AG04450 (cell line): Measurements from ENCODE around the gene TMA16. TPM values are rescaled to one million over a fixed set of nuclear protein-coding genes. Genes with fewer than 3 reads are reported as not detected.
A peak's percentile ranks its signal among the peaks of the same experiment; 100 is the strongest.

Experiments
- CTCF ChIA-PET: fragments of 300-600, 350-600 bp; formaldehyde crosslinking; extraction: SDS; loops from one replicate; lab custom pipeline; 2022; ENCODE audit warnings: antibody characterized with exemption, inconsistent platforms; lab: Charles Lee
- POLR2A ChIA-PET: fragments of 350-600 bp; formaldehyde crosslinking; extraction: SDS; loops from one replicate; lab custom pipeline; 2021; ENCODE audit warnings: antibody characterized with exemption, inconsistent platforms; lab: Yijun Ruan, JAX
- DNase-seq: peaks from one replicate; pipeline ENCODE4 v3.0.0-alpha.2; 2011; ENCODE audit warnings: low read depth, low spot score
- H3K27ac ChIP-seq: one replicate; pipeline ENCODE4 v1.5.1; 2012; ENCODE audit warnings: low read depth, low read length, control low read depth
- H3K27me3 ChIP-seq: one replicate; pipeline ENCODE4 v1.6.0; 2012; ENCODE audit warnings: low read length; ENCODE audit not compliant: control insufficient read depth, insufficient read depth
- H3K4me3 ChIP-seq: 2 replicates; pipeline ENCODE4 v1.5.1; 2011; ENCODE audit warnings: mild to moderate bottlenecking, low read depth, low read length, control low read depth
- H3K9me3 ChIP-seq: 2 replicates; pipeline ENCODE4 v1.5.1; 2012; ENCODE audit warnings: low read length; ENCODE audit not compliant: control insufficient read depth, insufficient read depth
- polyA plus RNA-seq: library from polyadenylated mRNA; depleted of rRNA; stranded (reverse); fragments of >200 nt; gene quantifications from 2 replicates; pipeline ENCODE4 v1.2.3, GENCODE V29; 2011
- TF ChIP-seq, protein P1 (sequence below): IDR thresholded peaks from 2 replicates; pipeline ENCODE4 v1.5.1; 2011; ENCODE audit warnings: low read depth, low read length, control low read depth, inconsistent platforms

Gene TMA16
- polyA plus RNA-seq, 1 experiment, result 21.1 TPM

DNA sequence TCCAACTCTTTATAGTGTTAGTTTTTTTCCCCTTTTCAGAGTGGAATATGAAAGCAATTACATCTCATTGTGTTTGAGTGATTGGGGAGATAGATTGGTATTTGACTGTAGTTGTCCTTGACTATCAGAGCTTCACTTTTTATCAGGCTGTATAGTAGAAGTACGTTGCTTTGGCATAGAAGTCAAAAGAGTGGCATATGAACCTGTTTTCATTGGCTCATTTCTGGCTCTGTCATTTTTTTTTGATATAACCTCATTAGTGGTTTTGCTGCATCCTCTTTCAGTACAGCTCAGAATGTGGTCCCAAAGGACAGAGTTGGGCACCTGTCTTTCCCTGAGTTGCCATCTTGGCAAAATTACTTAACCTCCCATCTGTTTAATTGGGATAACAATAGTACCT, 1.4 kb downstream of the TMA16 start:
- H3K27me3 ChIP-seq, result no peaks in the 10 kb centered on the region
- H3K9me3 ChIP-seq, result no peaks in the 10 kb centered on the region
- DNase-seq, result no peak
- peak overlapping the region; percentile 91 for H3K4me3 ChIP-seq
- POLR2A ChIA-PET, result no interaction called here
- TF ChIP-seq, protein P1, sequence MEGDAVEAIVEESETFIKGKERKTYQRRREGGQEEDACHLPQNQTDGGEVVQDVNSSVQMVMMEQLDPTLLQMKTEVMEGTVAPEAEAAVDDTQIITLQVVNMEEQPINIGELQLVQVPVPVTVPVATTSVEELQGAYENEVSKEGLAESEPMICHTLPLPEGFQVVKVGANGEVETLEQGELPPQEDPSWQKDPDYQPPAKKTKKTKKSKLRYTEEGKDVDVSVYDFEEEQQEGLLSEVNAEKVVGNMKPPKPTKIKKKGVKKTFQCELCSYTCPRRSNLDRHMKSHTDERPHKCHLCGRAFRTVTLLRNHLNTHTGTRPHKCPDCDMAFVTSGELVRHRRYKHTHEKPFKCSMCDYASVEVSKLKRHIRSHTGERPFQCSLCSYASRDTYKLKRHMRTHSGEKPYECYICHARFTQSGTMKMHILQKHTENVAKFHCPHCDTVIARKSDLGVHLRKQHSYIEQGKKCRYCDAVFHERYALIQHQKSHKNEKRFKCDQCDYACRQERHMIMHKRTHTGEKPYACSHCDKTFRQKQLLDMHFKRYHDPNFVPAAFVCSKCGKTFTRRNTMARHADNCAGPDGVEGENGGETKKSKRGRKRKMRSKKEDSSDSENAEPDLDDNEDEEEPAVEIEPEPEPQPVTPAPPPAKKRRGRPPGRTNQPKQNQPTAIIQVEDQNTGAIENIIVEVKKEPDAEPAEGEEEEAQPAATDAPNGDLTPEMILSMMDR, result no peak
- no peak overlapping the region for H3K27ac ChIP-seq
- CTCF ChIA-PET, result interaction anchor here (0.7 to 2.9 kb wide), 4 partner anchors 47 to 998 kb away, joined by 3 to 17 read pairs (median 12); no protein-coding TSS in a partner anchor

DNA sequence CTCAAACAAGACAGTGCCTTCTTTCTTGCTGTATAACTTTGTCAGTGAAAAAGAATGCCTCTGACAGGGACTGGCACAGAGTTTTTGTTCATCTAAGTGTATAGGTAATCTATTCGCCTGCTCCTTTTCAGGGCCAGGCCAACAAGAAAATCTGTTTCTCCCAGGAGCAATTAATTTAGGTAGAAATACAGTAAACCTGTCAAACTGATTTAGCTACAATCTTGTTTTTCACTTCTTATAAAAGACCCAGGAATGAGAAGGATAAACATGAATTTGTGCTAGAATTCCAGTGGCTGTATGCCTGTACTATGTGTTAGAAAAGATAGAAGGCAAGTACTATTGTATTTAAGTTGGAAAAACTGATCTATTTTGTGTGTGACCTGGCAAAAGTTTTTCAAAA, 6.1 kb downstream of the TMA16 start:
- DNase-seq, result no peak
- TF ChIP-seq, protein P1, result no peak
- no peak overlapping the region for H3K4me3 ChIP-seq
- ChIA-PET POLR2A (no interaction called here), CTCF (interaction anchor here (0.7 to 2.4 kb wide), 3 partner anchors 12 to 50 kb away, joined by 3 to 6 read pairs (median 3); no protein-coding TSS in a partner anchor)
- H3K27ac ChIP-seq, result no peak overlapping the region
- H3K27me3 ChIP-seq, result no peaks in the 10 kb centered on the region
- H3K9me3 ChIP-seq, result no peaks in the 10 kb centered on the region

DNA sequence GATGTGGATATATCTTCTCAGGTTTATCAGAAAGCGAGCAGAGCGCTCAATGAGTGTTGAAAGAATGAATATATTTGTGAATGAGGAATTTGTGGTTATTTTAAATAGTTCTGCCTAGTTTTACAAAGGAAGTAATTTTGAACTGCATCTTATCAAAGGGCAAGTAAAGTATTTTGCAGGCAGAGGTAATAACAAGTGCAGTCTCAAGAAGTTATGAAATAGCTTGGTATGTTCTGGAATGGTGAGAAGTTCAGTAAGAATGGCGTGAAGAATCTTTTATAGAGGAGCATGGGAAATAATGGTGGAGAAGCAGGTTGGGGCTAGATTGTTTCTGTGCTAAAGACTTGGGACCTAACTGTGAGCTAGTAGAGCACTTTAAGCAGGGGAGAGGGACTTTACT, 10.9 kb downstream of the TMA16 start:
- Histone ChIP-seq H3K27me3 (no peaks in the 10 kb centered on the region), H3K9me3 (no peaks in the 10 kb centered on the region), H3K4me3 (no peak overlapping the region), H3K27ac (no peak overlapping the region)
- TF ChIP-seq, protein P1, result no peak
- DNase-seq, result no peak
- ChIA-PET POLR2A (interaction anchor here (3.2 kb wide), 1 partner anchor 11 kb away, joined by 15 read pairs; the partner anchor contains the start of gene TMA16), CTCF (interaction anchor here (2.5 kb wide), 1 partner anchor 43 kb away, joined by 9 read pairs; no protein-coding TSS in a partner anchor)

DNA sequence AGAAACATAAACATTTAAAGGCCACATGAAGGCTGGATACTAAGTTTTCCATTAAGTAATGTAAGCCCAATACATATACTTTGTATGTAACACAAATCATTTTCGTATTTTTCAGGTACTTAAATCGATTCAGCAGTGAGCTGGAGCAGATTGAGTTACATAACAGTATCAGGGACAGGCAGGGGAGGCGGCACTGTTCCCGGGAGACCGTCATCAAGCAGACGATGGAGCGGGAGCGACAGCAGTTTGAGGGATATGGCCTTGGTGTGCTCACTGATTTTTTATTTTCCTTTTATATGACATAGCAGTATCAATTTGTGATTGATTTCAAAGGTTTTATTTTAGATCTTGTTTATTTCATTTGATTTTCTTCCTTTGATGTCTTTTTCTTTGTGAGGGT, 20.7 kb downstream of the TMA16 start:
- CTCF ChIA-PET, result no interaction called here
- no peaks in the 10 kb centered on the region for H3K27me3 ChIP-seq
- no peak overlapping the region for H3K27ac ChIP-seq
- H3K9me3 ChIP-seq, result no peaks in the 10 kb centered on the region
- no peak overlapping the region for H3K4me3 ChIP-seq
- POLR2A ChIA-PET, result no interaction called here
- TF ChIP-seq, protein P1, result no peak
- no peak for DNase-seq

DNA sequence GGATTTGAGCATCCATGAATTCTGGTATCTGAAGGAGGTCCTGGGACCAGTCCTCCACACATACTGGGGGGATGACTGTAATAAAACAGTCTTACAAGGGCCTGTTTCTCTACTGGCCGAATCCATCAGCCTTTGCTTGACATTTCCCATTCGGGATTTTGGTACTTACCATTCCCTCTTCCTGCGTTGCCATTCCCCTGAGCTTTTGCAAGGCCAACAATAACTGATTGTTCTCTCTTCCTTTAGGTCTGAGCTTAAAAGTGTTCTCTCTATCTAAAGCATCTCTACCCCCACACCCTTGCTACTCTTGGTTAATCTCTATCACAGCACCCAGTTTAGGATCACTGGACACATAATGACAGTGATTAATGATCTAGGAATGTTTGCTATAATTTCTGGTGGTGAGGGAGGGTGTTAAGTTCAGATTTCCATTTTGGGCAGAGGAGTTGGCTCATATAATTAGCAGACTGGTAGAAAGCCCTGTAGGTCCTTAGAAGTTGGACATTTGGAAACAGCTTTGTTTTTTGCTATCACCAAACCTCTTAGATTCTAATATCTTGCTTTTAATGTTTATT, 29.4 kb downstream of the TMA16 start:
- TF ChIP-seq, protein P1, result no peak
- Histone ChIP-seq H3K9me3 (no peaks in the 10 kb centered on the region), H3K27ac (no peak overlapping the region), H3K27me3 (no peaks in the 10 kb centered on the region), H3K4me3 (no peak overlapping the region)
- DNase-seq, result no peak
- POLR2A ChIA-PET, result interaction anchor here (1.6 kb wide), 1 partner anchor 30 kb away, joined by 4 read pairs; the partner anchor contains the start of gene TMA16
- CTCF ChIA-PET, result interaction anchor here (2.0 kb wide), 1 partner anchor 26 kb away, joined by 16 read pairs; no protein-coding TSS in a partner anchor
